GM18526 (cell line): ENCODE measurements around the gene GSTM5.
"Not testable (repeated sequence)": the region's sequence is repeated elsewhere in the genome, so short reads cannot be mapped to it uniquely, and the experiment has no call there.

Source experiments
- POLR2A ChIP-seq: IDR thresholded peaks from 3 replicates; pipeline ENCODE4 v1.6.1; 2011; ENCODE audit not compliant: insufficient read length; ENCODE audit errors: extremely low read depth

GSTM5 gene

GRCh38 chr1:109711593-109712320 lies at the start of gene GSTM5:
TSS of gene GSTM5 (plus strand) at chr1:109712251. CDS start at chr1:109712313, 62 bp downstream.
- TF ChIP-seq POLR2A, result not testable (repeated sequence)

GRCh38 chr1:109664671-109665070 lies 47.4 kb upstream of the GSTM5 start:
- TF ChIP-seq POLR2A, result no peak

GRCh38 chr1:109667452-109668122 lies 44.5 kb upstream of the GSTM5 start, which contains the start of gene GSTM2:
TSS of gene GSTM2 (plus strand) at chr1:109668057. CDS start at chr1:109668116, 59 bp downstream.
- TF ChIP-seq POLR2A, result no peak

GRCh38 chr1:109668123-109668775 lies 43.8 kb upstream of the GSTM5 start:
- no peak for TF ChIP-seq POLR2A

- TF ChIP-seq POLR2A, result no peak
Measured at GRCh38 chr1:109669246-109669948, 42.7 kb upstream of the GSTM5 start.

- no peak for TF ChIP-seq POLR2A
Measured at GRCh38 chr1:109671067-109671466, 41.0 kb upstream of the GSTM5 start.

GRCh38 chr1:109677459-109677858 lies 34.6 kb upstream of the GSTM5 start:
- TF ChIP-seq POLR2A, result no peak

- no peak for TF ChIP-seq POLR2A
Measured at GRCh38 chr1:109687641-109688499, 24.2 kb upstream of the GSTM5 start, which contains the start of gene GSTM1. TSS of gene GSTM1 (plus strand) at chr1:109687817. CDS start at chr1:109687874, 57 bp downstream.

- no peak for TF ChIP-seq POLR2A
Measured at GRCh38 chr1:109689844-109690405, 22.1 kb upstream of the GSTM5 start.

GRCh38 chr1:109691759-109692158 lies 20.3 kb upstream of the GSTM5 start:
- no peak for TF ChIP-seq POLR2A

- no peak for TF ChIP-seq POLR2A
Measured at GRCh38 chr1:109697066-109697465, 15.0 kb upstream of the GSTM5 start.

- no peak for TF ChIP-seq POLR2A
Measured at GRCh38 chr1:109704173-109704572, 7.9 kb upstream of the GSTM5 start.

GRCh38 chr1:109705411-109705810 lies 6.6 kb upstream of the GSTM5 start:
- TF ChIP-seq POLR2A, result no peak

- TF ChIP-seq POLR2A, result no peak
Measured at GRCh38 chr1:109712321-109712864, 342 bp downstream of the GSTM5 start.
